Limb (tissue), 2 donors: ENCODE results near the gene MIPOL1.

ENCODE experiments used
- DNase-seq, 2 donors: peaks; one replicate each; pipeline ENCODE4 v3.0.0-alpha.2; 2016; ENCODE audit errors: extremely low spot score in 2 of 2

MIPOL1 gene

DNA sequence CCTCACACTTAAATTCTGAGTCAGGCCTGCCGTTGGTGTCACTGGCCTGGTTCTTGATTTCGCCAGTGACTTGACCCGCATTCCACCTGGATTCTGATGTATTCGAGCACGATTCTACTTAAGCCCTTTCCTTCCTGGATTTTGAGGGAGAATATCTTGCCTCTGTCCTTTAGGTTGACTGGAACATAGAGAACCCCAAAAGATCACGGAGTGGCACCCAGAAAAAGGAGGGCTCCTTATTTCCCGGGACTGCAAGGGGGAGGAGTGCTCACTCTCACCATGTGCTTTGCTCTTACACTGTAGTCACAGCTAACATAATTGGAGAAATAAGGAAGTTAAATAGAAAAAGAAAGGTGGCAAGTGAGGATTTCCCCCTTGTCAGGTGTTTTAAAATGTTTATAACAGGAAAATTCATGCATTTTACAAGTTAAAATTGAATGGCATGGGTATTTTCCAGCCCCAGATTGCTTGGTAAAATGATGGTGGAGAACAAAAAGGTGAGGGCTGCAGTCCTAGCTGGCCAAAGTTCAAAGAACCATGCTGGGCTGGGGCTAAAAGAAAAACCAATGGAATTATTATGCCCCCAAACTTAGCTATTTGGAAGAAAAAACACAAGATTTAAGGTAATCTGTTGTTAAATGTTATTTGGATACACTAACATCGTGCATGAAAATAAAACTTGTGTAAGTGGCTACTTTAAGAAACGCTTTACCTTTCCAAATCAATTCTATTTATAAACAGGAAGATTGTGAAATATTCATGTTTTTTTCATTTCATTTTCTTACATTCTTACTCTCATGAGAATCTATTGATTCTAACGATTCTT, 388.4 kb downstream of the MIPOL1 start:
- DNase-seq, result no peak

DNA sequence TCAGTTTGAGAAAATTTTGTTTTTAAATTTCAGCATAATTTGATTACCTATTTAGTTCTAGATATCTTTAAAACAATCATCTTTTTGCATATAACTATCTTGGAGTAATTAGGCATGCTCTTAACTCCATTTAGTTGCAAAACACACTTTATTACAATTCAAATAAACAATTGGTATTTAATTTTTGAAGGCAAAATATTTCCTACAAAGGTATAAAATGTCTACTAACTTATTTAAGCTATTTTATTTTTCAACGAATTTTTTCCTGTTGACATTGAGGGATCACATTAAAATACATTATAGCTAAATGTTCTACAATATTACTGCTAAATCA, 389.0 kb downstream of the MIPOL1 start:
- no peak for DNase-seq

- no peak for DNase-seq
Measured at GRCh38 chr14:37587131-37587803, 389.5 kb downstream of the MIPOL1 start.

- peak in 1 of 2 donors; percentile 64 for DNase-seq
Measured at GRCh38 chr14:37587881-37588666, 390.3 kb downstream of the MIPOL1 start.

- DNase-seq, result no peak
Measured at GRCh38 chr14:37588667-37588955, 390.9 kb downstream of the MIPOL1 start.

- DNase-seq, result peak in 1 of 2 donors; percentile 53
Measured at GRCh38 chr14:37588956-37589714, 391.4 kb downstream of the MIPOL1 start.

- DNase-seq, result no peak
Measured at GRCh38 chr14:37589715-37590427, 392.1 kb downstream of the MIPOL1 start.

DNA sequence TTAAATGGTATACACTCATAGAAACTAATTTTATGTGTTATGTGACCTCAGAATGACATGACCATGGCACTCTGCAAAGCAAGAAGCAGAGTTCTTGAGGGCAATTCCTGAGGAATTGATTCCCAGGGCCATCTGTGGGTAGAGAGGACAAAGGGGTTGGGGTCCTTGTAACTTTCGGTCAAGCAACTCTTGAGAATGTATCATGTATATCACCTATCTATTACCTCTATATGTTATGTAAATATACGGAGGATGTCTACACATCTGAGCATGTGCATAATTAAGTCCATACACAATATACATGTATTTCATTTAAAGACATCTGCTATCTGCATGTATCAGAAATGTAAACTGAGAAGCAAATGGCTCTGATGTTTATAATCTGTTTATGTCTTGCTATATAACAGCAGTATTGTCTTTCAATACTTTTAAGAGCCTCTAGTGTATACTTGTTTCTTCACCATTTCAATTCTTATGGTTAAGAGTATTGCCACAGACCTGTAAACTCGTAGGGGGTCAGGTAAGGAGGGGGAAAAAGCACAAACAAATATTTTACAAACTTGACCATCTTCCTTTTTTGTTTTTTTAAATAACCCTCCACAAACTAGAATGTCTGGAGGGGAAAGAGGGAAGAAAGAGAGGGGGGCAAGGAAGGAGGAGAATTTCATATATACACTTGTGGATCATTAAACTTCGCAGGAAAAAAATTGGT, 392.8 kb downstream of the MIPOL1 start:
- no peak for DNase-seq

- DNase-seq, result peak in 1 of 2 donors; percentile 63
Measured at GRCh38 chr14:37591311-37591940, 393.7 kb downstream of the MIPOL1 start.

DNA sequence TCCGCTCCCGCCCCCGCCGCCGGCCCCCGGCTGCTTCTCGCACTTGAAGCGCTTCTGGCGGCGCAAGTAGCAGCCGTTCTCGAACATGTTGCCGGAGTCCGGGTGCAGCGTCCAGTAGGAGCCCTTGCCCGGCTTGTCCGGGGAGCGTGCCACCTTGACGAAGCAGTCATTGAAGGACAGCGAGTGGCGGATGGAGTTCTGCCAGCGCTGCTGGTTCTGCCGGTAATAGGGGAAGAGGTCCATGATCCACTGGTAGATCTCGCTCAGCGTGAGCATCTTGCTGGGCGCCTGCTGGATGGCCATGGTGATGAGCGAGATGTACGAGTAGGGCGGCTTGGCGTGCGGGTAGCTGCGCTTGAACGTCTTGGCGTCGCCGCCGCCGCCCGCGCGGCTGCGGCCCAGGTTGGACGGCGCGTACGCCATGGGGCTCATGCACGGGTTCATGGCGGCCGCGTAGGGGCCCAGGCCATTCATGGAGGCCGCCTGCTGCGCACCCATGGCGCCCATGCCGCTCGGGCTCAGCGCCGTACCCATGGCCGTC, 394.3 kb downstream of the MIPOL1 start:
- no peak for DNase-seq

GRCh38 chr14:37592482-37593408, 395.0 kb downstream of the MIPOL1 start:
- no peak for DNase-seq

- no peak for DNase-seq
Measured at GRCh38 chr14:37593511-37594237, 395.9 kb downstream of the MIPOL1 start.

GRCh38 chr14:37594238-37594970, 396.7 kb downstream of the MIPOL1 start:
- peak; percentile 71 to 83 for DNase-seq

GRCh38 chr14:37594971-37595808, 397.5 kb downstream of the MIPOL1 start, which contains the start of the genes FOXA1 and TTC6:
Gene FOXA1 (minus strand): TSS chr14:37595249. CDS start chr14:37594972, 277 bp downstream.
Gene TTC6 (plus strand): TSS chr14:37595629. CDS start chr14:37622065, 26,436 bp downstream.
- DNase-seq, result peak in 1 of 2 donors; percentile 62

GRCh38 chr14:37595809-37596621, 398.3 kb downstream of the MIPOL1 start:
- DNase-seq, result peak in 1 of 2 donors; percentile 60
